ENCODE results near the gene ZNHIT3.
A peak's percentile ranks its signal among the peaks of the same experiment; 100 is the strongest.

Gene ZNHIT3

DNA sequence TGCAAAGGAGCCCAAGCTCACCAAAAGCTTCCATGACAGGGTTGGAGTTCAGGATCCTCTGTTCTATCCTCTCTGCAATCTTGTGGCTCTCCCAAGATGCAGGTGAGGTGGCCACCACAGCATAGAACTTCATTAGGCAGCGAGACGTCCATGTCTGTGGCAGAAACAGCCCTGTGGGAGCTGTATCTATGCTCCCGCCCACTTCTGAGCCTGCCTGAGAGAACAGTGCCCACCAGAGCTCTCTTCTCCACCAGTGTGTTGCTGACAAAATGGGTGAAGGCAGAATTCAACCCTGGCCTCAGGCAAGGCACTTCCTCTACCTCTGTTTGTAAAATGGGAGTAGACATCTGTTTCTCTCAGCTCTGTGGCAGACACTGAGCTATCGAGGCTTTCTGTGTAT lies 29.4 kb downstream of the ZNHIT3 start:
- DNase-seq = no peak

- DNase-seq = no peak
Observed at GRCh38 chr17:36523113-36523512, 36.6 kb downstream of the ZNHIT3 start.

GRCh38 chr17:36524428-36524876 lies 38.0 kb downstream of the ZNHIT3 start:
- DNase-seq = no peak

DNA sequence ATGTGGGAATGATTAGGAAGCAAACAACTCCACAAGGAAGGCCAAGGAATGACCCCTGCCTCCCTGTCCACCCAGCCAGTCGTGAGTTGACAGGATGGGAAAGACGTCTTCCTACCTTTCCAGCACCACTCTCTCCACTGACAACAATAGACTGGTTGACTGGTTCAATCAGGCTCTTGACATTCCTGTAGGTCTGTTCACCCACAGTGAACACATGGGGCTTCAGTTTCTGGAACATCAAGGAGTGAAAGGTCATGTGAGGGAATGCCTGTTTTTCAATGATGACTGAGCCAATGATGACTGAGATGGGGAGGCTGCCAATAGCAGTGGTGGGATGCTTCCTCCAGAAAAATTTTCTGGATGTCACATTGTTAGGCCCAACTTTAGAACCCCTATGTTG lies 38.6 kb downstream of the ZNHIT3 start:
- DNase-seq = no peak

- DNase-seq = no peak
Observed at GRCh38 chr17:36525888-36526287, 39.4 kb downstream of the ZNHIT3 start.

GRCh38 chr17:36527621-36528250 lies 41.3 kb downstream of the ZNHIT3 start:
- no peak for DNase-seq

DNA sequence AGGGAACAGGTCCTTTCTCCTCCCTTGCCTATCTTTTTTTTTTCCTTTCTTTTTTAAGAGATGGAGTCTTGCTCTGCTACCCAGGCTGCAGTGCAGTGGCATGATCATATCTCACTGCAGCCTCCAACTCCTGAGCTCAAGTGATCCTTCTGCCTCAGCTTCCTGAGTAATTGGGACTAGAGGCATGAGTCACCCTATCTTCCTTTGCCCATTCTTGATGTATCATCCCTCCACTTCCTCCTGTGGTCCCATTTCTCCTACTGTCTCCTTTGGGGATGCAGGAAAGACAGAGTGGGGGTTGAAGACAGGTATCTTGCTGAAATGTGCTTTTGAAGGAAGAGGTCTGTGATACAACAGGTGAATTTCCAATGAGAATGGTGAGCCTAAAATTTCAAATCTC lies 42.6 kb downstream of the ZNHIT3 start:
- DNase-seq = no peak

DNA sequence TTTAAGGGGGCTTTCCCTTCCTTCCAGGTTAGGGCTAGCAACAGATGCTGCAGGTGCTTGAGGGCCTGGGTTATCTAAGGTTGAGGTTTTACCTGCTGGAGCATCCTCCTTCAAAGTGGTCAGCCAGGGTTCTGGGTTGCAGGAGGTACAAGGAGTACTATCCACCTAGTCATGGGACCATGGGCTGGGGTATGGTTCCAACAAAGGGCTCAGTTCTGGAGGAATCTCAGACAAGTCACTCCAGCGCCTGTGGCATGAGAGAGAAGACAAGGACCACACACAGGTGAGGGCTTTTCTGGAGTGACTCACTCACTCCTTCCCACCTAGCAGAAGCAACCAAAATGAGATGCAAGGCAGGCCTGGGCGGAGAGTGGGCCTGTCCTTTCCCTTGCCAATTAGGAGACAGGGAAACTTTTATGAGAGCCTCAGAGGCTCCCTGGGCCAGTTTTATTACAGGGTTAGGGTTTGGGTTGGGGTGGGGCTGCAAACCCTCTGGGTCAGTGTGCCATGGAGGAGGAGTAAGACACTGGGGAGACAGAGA lies 46.0 kb downstream of the ZNHIT3 start:
- no peak for DNase-seq

DNA sequence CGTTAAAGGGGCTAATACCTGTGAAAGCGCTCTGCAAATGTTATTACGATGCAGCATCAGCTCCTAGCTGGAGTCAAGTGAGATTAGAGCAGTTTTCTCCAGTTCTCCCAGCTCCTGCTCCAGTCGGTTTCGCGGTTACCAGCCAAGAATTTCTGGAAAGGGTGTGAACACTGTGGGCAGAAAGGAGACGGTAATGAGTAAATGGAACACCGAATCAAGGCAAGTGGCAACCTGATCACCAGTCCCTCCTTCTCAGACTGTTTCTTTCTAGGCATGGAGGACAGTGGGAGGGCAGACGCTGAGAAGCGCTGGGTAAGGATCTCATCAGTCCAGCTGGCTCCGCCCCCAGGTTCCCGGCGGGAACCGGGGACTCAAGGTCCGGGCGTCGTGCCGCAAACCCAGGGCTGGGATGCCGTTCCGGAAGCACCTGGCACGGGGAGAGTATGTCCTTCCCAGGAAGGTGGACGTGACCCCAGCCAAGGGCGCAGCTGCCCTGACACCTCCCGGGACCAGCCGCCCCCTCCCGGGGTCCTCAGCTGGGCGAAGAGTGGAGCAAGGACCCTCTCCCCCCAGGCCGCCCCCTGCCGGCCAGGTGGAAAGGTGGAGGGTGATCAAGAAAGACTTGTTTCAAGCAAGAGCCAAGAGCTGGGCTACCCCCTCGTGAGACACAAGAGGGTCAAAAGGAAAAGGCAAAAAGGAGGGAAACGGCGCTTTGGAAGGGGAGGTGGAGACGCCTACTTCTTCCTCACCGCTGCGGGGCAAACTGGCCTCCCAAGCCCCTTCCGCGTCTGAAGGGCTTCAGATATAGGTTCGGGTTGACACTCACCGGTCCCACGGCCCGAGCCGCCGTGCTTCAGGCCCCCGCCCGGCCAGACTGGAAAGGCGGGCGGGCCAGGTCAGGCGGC lies 47.7 kb downstream of the ZNHIT3 start:
- peak; percentile 20 for DNase-seq

DNA sequence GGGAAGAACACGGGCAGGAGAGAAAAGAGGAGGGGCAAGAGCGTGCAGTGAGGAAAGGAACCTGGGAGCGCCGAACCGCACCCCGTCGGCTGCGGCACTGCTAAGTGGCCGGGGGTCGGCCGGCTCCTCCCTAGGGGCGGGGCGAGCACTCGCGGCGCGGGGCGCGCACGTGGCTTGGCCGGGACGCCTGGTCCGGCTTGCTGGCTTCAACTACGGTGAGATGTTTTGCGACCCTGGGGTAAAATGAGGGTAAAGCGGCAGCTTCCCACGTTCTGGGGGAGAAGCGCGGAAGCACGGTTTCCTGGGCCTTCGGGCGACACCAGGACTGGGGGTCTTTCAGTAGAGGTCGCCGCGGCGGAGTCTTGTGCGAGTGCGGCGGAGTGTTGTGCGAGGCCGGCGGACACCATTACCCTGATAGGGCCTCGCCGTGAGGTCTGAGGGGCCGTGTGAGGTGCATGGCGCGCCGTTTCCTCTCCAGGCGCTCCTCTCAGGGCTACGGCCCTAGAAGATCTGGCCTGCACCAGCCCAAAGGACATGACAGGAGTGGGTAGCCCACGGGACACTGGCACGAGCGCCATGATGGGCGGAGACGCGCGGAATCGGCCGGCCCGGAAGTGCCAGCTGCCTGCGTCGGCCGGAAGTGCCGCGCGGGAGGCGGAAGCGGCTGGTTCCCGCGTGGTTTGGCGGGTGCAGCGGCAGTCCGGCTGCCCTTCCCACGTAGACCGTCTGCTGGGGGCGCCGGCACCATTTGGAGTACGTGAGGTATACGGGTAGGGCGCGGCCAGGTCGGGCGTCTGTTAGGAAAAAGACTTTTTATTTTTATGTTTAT lies 48.6 kb downstream of the ZNHIT3 start, which contains the start of the genes MYO19 and PIGW:
Gene MYO19 (minus strand): TSS at position 29 of the 829 bp plus-strand sequence. CDS start 2,330 bp downstream, outside the sequence.
Gene PIGW (plus strand): TSS at position 148 of the 829 bp plus-strand sequence. CDS start 2,115 bp downstream, outside the sequence.
- peak; percentile 82 for DNase-seq

DNA sequence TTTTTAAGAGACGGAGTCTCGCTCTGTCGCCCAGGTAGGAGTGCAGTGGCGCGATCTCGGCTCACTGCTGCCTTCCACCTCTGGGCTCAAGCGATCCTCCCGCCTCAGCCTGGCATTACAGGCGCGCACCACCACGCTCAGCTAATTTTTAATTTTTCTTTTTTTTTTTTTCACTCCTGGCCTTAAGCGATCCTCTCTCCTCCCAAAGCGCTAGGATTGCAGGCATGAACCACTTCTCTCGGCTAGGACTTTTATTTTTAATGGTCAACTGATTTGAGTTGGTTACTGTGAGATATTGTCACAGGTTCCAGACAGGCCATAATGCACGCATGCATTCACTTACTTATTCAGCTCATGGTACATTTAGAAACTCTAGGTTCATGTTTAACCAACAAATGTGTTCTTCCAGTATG lies 49.2 kb downstream of the ZNHIT3 start:
- DNase-seq = no peak

GRCh38 chr17:36540696-36541095 lies 54.2 kb downstream of the ZNHIT3 start:
- DNase-seq = no peak

DNA sequence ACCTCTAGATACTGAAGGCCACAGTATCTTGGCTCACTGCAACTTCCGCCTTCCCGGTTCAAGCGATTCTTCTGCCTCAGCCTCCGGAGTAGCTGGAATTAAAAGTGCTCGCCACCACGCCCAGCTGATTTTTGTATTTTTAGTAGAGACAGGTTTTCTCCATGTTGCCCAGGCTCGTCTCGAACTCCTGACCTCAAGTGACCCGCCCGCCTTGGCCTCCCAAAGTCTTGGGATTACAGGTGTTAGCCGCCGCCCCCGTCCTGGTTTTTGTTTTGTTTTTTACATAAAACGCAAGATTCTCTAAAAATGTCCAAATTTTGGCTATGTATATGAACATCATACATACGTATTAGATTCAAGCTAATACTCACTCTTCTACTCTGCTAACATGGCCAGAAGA lies 56.3 kb downstream of the ZNHIT3 start:
- no peak for DNase-seq

- no peak for DNase-seq
Observed at GRCh38 chr17:36544044-36544306, 57.5 kb downstream of the ZNHIT3 start.

DNA sequence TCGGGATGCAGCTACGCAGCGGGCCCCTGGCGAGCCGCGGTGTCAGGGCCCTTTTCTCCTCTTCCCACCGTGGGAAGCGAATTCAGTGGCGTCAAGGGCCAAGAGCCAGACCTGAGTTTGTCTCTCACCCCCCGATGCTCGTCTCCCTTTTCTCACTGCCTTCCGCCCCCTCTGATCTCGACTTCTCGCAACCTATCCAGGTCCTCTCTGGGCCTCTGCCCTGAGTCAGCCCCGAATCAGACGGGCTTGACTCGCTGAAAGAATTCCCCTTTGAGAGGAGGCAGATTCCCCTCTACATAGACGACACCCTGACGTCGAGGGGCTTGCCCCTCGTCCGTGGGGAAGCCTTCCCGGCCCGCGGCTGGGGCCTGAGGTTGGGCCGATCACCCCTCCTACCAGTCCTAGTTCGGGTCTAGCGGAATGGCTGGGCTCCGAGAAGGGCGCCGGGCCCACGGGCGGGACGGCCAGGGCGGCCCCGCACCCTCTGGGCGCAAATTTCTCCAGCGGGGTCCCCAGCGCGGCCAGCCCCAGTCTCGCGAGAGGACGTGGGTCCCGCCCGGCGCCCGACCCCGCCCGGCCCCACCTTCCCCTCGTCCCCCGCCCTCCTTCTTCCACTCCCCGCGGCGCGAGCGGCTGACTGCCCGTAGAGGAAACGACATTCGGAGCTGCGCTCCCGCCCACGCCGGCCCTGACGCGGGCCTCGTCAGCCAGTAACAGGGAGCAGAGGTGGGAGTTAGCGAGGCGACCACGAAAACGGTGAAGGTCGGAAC lies 58.0 kb downstream of the ZNHIT3 start, which contains the start of gene GGNBP2:
Gene GGNBP2 (plus strand): TSS at position 613 of the 770 bp plus-strand sequence. CDS start 806 bp downstream, outside the sequence.
- peak; percentile 83 for DNase-seq

DNA sequence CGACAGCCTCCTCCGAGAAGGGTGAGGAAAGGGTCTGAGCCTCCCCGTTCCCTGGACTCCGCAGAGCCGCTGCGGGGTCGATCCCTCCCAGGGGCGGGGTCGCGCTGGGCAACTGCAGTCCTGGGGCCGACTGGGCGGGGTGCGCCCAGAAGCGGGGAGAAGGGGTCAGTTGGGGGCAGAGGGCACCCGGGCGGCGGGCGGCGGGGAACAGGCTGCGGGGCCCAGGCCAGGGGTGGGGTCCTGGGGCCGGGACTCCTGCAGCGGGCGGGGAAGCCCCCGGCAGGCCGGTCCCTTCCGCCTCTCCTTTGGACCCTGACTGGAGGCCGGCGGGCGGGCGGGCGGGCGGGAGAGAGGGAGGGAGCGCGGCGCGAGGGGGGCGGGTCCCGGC lies 58.6 kb downstream of the ZNHIT3 start:
- DNase-seq = no peak
